Neural cell (in vitro differentiated cells): ENCODE results near the gene C1QC. TPM values are rescaled to one million over a fixed set of nuclear protein-coding genes. Genes with fewer than 3 reads are reported as not detected.

Experiments used
- H2AFZ ChIP-seq: fragments of 200-600, 300-800 bp; sonication (generic), shearing (Covaris generic); 2 replicates; pipeline ENCODE4 v1.6.0; 2014; ENCODE audit warnings: low read depth, mild to moderate bottlenecking, antibody characterized with exemption, low read length, moderate library complexity
- H3F3A ChIP-seq: fragments of 200-600 bp; shearing (Covaris generic); 2 replicates; pipeline ENCODE4 v1.6.1; 2016; ENCODE audit warnings: mild to moderate bottlenecking, moderate library complexity, mixed read lengths, antibody characterized with exemption, low read length; ENCODE audit not compliant: insufficient read depth, poor library complexity, severe bottlenecking
- H3K27ac ChIP-seq: fragments of 200-600, 300-800 bp; sonication (generic), shearing (Covaris generic); 2 replicates; pipeline ENCODE4 v1.5.1; 2014; ENCODE audit warnings: mild to moderate bottlenecking, low read length, moderate library complexity
- H3K27me3 ChIP-seq: fragments of 300-800, 200-600 bp; sonication (generic), shearing (Covaris generic); 2 replicates; pipeline ENCODE4 v1.6.0; 2014; ENCODE audit warnings: mild to moderate bottlenecking, low read depth, low read length, moderate library complexity; ENCODE audit not compliant: insufficient read depth
- H3K36me3 ChIP-seq: fragments of 300-800, 200-600 bp; sonication (generic), shearing (Covaris generic); 2 replicates; pipeline ENCODE4 v1.5.1; 2014; ENCODE audit warnings: mild to moderate bottlenecking, antibody characterized with exemption, low read length, moderate library complexity; ENCODE audit not compliant: insufficient read depth
- H3K4me2 ChIP-seq: fragments of 300-800, 200-600 bp; sonication (generic), shearing (Covaris generic); 2 replicates; pipeline ENCODE4 v1.6.0; 2014; ENCODE audit warnings: mild to moderate bottlenecking, low read length
- H3K4me3 ChIP-seq: fragments of 300-800, 200-600 bp; sonication (generic), shearing (Covaris generic); 2 replicates; pipeline ENCODE4 v1.5.1; 2014; ENCODE audit warnings: mild to moderate bottlenecking, low read length, moderate library complexity
- H3K79me2 ChIP-seq: fragments of 200-600 bp; shearing (Covaris generic); replicated peaks from 2 replicates; pipeline ENCODE4 v1.6.0; 2014; ENCODE audit warnings: mild to moderate bottlenecking, low read length, moderate library complexity; ENCODE audit not compliant: insufficient read depth
- H3K9ac ChIP-seq: fragments of 300-800, 200-600 bp; sonication (generic), shearing (Covaris generic); 2 replicates; pipeline ENCODE4 v1.6.1; 2016; ENCODE audit warnings: mild to moderate bottlenecking, low read length, mixed read lengths
- H3K9me2 ChIP-seq: fragments of 200-600 bp; shearing (Covaris generic); 2 replicates; pipeline ENCODE4 v1.6.1; 2016; ENCODE audit warnings: mild to moderate bottlenecking, low read length, mixed read lengths; ENCODE audit not compliant: insufficient read depth
- H3K9me3 ChIP-seq: fragments of 200-600, 300-800 bp; sonication (generic), shearing (Covaris generic); 2 replicates; pipeline ENCODE4 v1.6.1; 2016; ENCODE audit warnings: mild to moderate bottlenecking, mixed run types, low read length, moderate library complexity, mixed read lengths
- H4K20me1 ChIP-seq: fragments of 200-600 bp; shearing (Covaris generic); 2 replicates; pipeline ENCODE4 v1.6.1; 2016; ENCODE audit warnings: mild to moderate bottlenecking, mixed run types; ENCODE audit not compliant: insufficient read depth
- EP300 ChIP-seq: fragments of 450-650 bp; conservative IDR thresholded peaks from 2 replicates; pipeline ENCODE4 v1.6.1; 2014; ENCODE audit warnings: antibody characterized with exemption, mild to moderate bottlenecking, moderate library complexity; ENCODE audit not compliant: poor library complexity, severe bottlenecking
- EZH2 ChIP-seq: fragments of 200-600, 300-800 bp; shearing (Covaris generic), sonication (generic); IDR thresholded peaks from 2 replicates; pipeline ENCODE4 v1.6.1; 2014; ENCODE audit warnings: antibody characterized with exemption, low read length, borderline replicate concordance, mild to moderate bottlenecking; ENCODE audit not compliant: insufficient read depth, poor library complexity, severe bottlenecking
- MXI1 ChIP-seq: fragments of 450-650 bp; conservative IDR thresholded peaks from 2 replicates; pipeline ENCODE4 v1.6.1; 2014; ENCODE audit warnings: antibody characterized with exemption, mild to moderate bottlenecking; ENCODE audit not compliant: poor library complexity, severe bottlenecking
- POLR2AphosphoS5 ChIP-seq: IDR thresholded peaks from 2 replicates; pipeline ENCODE4 v1.6.1; 2012
- RAD21 ChIP-seq: fragments of 450-650 bp; conservative IDR thresholded peaks from 2 replicates; pipeline ENCODE4 v1.6.1; 2014; ENCODE audit warnings: antibody characterized with exemption, mild to moderate bottlenecking, moderate library complexity
- SMC3 ChIP-seq: fragments of 450-650 bp; conservative IDR thresholded peaks from 2 replicates; pipeline ENCODE4 v1.6.1; 2014; ENCODE audit warnings: antibody characterized with exemption, mild to moderate bottlenecking, moderate library complexity; ENCODE audit not compliant: poor library complexity
- TAF1 ChIP-seq: IDR thresholded peaks from 2 replicates; pipeline ENCODE4 v1.6.1; 2012; ENCODE audit warnings: low read depth
- polyA plus RNA-seq: library from polyadenylated mRNA; depleted of rRNA; stranded (reverse); fragments of >200 nt; gene quantifications from 2 replicates; pipeline ENCODE4 v1.2.3, GENCODE V29; 2014
- TF ChIP-seq, protein P1 (sequence below): IDR thresholded peaks from 2 replicates; pipeline ENCODE4 v1.6.1; 2012; ENCODE audit warnings: borderline replicate concordance
- TF ChIP-seq, protein P2 (sequence below): fragments of 450-650 bp; IDR thresholded peaks from 2 replicates; pipeline ENCODE4 v1.5.1; 2014; ENCODE audit warnings: antibody characterized with exemption, mild to moderate bottlenecking, moderate library complexity; ENCODE audit not compliant: poor library complexity, severe bottlenecking

Gene C1QC
- polyA plus RNA-seq, 1 donor from 2014 or later = not detected

DNA sequence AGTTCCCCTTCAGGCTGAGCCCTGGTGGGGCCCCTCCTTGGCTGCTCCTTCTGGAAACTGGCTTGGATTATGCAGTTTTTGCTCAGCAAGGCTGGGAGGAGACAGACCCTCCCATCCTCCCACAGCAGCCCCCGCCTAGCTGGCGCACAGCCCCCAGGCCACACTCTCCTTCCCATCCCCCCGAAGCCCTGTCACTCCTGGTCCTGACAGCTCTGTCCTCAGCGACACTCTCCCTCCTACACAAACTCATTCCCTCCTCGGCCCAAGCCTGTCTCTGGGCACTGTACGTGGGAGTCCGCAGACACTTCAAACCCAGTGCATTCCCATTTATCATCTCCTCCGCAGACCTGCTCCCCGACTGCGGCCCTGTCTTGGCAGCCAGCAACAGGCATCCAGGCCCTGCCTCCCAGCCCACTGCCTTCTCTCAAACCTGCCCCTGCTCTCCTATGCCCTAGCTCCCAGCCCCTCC is 42.2 kb downstream of the C1QC start:
- no peak overlapping the region for H3K4me2 ChIP-seq
- H3K27ac ChIP-seq = no peak overlapping the region
- no peak overlapping the region for H2AFZ ChIP-seq
- no peaks in the 10 kb centered on the region for H3K36me3 ChIP-seq
- no peak overlapping the region for H3K9ac ChIP-seq
- no peaks in the 10 kb centered on the region for H4K20me1 ChIP-seq
- H3K79me2 ChIP-seq = no peaks in the 10 kb centered on the region
- H3K27me3 ChIP-seq = no peaks in the 10 kb centered on the region
- H3K9me2 ChIP-seq = no peaks in the 10 kb centered on the region
- H3F3A ChIP-seq = no peaks in the 10 kb centered on the region
- H3K9me3 ChIP-seq = no peaks in the 10 kb centered on the region
- TF ChIP-seq SMC3 (no peak), TAF1 (no peak), MXI1 (no peak), EP300 (no peak), RAD21 (no peak), POLR2AphosphoS5 (no peak), EZH2 (no peak)
- TF ChIP-seq, protein P1, sequence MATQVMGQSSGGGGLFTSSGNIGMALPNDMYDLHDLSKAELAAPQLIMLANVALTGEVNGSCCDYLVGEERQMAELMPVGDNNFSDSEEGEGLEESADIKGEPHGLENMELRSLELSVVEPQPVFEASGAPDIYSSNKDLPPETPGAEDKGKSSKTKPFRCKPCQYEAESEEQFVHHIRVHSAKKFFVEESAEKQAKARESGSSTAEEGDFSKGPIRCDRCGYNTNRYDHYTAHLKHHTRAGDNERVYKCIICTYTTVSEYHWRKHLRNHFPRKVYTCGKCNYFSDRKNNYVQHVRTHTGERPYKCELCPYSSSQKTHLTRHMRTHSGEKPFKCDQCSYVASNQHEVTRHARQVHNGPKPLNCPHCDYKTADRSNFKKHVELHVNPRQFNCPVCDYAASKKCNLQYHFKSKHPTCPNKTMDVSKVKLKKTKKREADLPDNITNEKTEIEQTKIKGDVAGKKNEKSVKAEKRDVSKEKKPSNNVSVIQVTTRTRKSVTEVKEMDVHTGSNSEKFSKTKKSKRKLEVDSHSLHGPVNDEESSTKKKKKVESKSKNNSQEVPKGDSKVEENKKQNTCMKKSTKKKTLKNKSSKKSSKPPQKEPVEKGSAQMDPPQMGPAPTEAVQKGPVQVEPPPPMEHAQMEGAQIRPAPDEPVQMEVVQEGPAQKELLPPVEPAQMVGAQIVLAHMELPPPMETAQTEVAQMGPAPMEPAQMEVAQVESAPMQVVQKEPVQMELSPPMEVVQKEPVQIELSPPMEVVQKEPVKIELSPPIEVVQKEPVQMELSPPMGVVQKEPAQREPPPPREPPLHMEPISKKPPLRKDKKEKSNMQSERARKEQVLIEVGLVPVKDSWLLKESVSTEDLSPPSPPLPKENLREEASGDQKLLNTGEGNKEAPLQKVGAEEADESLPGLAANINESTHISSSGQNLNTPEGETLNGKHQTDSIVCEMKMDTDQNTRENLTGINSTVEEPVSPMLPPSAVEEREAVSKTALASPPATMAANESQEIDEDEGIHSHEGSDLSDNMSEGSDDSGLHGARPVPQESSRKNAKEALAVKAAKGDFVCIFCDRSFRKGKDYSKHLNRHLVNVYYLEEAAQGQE = no peak
- TF ChIP-seq, protein P2, sequence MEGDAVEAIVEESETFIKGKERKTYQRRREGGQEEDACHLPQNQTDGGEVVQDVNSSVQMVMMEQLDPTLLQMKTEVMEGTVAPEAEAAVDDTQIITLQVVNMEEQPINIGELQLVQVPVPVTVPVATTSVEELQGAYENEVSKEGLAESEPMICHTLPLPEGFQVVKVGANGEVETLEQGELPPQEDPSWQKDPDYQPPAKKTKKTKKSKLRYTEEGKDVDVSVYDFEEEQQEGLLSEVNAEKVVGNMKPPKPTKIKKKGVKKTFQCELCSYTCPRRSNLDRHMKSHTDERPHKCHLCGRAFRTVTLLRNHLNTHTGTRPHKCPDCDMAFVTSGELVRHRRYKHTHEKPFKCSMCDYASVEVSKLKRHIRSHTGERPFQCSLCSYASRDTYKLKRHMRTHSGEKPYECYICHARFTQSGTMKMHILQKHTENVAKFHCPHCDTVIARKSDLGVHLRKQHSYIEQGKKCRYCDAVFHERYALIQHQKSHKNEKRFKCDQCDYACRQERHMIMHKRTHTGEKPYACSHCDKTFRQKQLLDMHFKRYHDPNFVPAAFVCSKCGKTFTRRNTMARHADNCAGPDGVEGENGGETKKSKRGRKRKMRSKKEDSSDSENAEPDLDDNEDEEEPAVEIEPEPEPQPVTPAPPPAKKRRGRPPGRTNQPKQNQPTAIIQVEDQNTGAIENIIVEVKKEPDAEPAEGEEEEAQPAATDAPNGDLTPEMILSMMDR = no peak
- H3K4me3 ChIP-seq = no peak overlapping the region

DNA sequence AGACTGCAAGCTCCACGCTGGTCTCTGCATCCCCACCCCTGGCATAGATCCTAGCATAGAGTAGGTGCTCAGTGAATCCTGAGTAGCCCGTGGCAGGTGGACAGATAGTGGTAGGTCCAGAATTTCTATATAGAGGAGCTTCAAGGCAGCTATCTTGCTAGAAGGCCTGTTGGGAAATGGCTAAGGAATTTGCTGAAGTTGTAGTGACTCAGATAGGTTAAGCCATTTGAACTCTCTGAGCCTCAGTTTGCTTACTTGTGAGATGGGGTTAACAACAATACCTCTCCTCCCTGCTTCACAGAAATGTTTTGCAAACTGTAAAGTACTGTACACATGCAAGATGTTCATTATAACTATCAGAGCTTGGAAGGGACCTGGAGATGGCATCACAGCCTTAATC is 43.8 kb downstream of the C1QC start:
- no peak overlapping the region for H3K4me2 ChIP-seq

DNA sequence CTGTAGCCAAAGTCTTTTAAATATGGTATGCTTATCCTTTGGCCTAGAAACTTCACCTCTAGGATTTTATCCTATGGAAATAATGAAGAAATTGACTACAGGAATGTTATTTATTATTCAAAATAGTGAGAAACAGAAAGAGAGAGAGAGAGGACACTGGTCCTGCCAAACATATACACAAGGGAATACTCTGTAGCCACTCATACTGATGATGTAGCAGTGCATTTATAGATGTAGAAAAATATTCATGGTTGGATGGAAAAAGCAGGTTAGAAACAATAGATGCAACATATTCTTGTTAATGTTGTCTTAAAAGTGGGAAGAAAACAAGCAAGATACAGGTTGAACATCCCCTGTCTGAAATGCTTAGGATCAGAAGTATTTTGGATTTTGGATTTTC is 45.0 kb downstream of the C1QC start:
- Histone ChIP-seq H3K9me3 (no peaks in the 10 kb centered on the region), H3K27me3 (no peaks in the 10 kb centered on the region), H3K4me2 (no peak overlapping the region), H2AFZ (no peak overlapping the region), H3K36me3 (no peaks in the 10 kb centered on the region), H4K20me1 (no peaks in the 10 kb centered on the region), H3F3A (no peaks in the 10 kb centered on the region), H3K27ac (no peak overlapping the region), H3K4me3 (no peak overlapping the region), H3K9me2 (no peaks in the 10 kb centered on the region), H3K79me2 (no peaks in the 10 kb centered on the region), H3K9ac (no peak overlapping the region)
- TF ChIP-seq EZH2 (no peak), MXI1 (no peak), RAD21 (no peak)

More for the DNA sequence above, 43.8 kb downstream of the C1QC start:
- Histone ChIP-seq H3K4me3 (no peak overlapping the region), H3F3A (no peaks in the 10 kb centered on the region), H4K20me1 (no peaks in the 10 kb centered on the region), H3K36me3 (no peaks in the 10 kb centered on the region), H3K27me3 (no peaks in the 10 kb centered on the region), H3K27ac (no peak overlapping the region), H3K9me3 (no peaks in the 10 kb centered on the region), H3K79me2 (no peaks in the 10 kb centered on the region), H2AFZ (no peak overlapping the region), H3K9me2 (no peaks in the 10 kb centered on the region), H3K9ac (no peak overlapping the region)
- TF ChIP-seq EZH2 (no peak), EP300 (no peak)
